MM.1S (cell line): Measurements from ENCODE around the gene CFAP206.

Experiments used
- EZH2 ChIP-seq: fragments of 300-600 bp; sonication (generic); optimal IDR thresholded peaks from 2 replicates; pipeline ENCODE3; 2017; ENCODE audit warnings: low read depth, mild to moderate bottlenecking, antibody characterized with exemption, low read length, mixed read lengths
- EZH2phosphoT487 ChIP-seq: fragments of 300-600 bp; sonication (generic); IDR thresholded peaks from 2 replicates; pipeline ENCODE4 v1.6.1; 2018; ENCODE audit warnings: antibody characterized with exemption, low read length
- TF ChIP-seq, protein P1 (sequence below): fragments of 300-600 bp; sonication (generic); IDR thresholded peaks from 2 replicates; pipeline ENCODE4 v1.5.1; 2016; ENCODE audit warnings: antibody characterized with exemption, low read length, mixed read lengths

DNA sequence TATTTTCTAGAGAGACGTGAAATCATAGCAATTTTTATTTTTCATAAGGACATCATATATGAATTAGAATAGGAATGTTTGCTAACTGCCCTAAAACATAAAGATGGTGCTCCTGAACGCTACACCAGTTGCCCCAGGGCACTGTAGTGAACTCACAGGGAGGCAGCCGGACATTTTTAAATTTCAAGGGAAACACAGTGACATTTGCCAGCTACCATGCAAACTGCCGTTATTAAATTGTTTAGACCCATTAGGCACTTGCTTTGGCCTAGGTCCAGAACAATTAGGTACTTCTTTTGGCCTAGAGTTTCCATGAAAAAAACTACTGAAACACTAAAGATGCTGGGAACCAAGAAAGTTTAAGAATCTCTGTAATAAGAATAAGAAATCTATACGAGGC, 24.9 kb upstream of the CFAP206 start:
- TF ChIP-seq EZH2phosphoT487 (no peak), EZH2 (no peak)
- TF ChIP-seq, protein P1, sequence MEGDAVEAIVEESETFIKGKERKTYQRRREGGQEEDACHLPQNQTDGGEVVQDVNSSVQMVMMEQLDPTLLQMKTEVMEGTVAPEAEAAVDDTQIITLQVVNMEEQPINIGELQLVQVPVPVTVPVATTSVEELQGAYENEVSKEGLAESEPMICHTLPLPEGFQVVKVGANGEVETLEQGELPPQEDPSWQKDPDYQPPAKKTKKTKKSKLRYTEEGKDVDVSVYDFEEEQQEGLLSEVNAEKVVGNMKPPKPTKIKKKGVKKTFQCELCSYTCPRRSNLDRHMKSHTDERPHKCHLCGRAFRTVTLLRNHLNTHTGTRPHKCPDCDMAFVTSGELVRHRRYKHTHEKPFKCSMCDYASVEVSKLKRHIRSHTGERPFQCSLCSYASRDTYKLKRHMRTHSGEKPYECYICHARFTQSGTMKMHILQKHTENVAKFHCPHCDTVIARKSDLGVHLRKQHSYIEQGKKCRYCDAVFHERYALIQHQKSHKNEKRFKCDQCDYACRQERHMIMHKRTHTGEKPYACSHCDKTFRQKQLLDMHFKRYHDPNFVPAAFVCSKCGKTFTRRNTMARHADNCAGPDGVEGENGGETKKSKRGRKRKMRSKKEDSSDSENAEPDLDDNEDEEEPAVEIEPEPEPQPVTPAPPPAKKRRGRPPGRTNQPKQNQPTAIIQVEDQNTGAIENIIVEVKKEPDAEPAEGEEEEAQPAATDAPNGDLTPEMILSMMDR: no peak
